GM23248 (cell line): ENCODE data around the gene BCL11B. TPM values are rescaled to one million over a fixed set of nuclear protein-coding genes. Genes with fewer than 3 reads are reported as not detected.

ENCODE experiments used
- DNase-seq: peaks from one replicate; pipeline ENCODE4 v3.0.0-alpha.2; 2015
- H2AFZ ChIP-seq: fragments of 200-600 bp; sonication (generic); 2 replicates; pipeline ENCODE4 v1.6.1; 2016; ENCODE audit warnings: antibody characterized with exemption
- H3F3A ChIP-seq: fragments of 200-600 bp; sonication (generic); 2 replicates; pipeline ENCODE4 v1.6.1; 2016; ENCODE audit warnings: mild to moderate bottlenecking, antibody characterized with exemption, mixed run types; ENCODE audit not compliant: insufficient read depth
- H3K27ac ChIP-seq: fragments of 200-600 bp; sonication (generic); 2 replicates; pipeline ENCODE4 v1.5.1; 2016; ENCODE audit warnings: mild to moderate bottlenecking
- H3K27me3 ChIP-seq: fragments of 200-600 bp; sonication (generic); replicated peaks from 2 replicates; pipeline ENCODE4 v1.6.1; 2016; ENCODE audit warnings: mild to moderate bottlenecking; ENCODE audit not compliant: insufficient read depth
- H3K36me3 ChIP-seq: fragments of 200-600 bp; sonication (generic); 2 replicates; pipeline ENCODE4 v1.6.1; 2016; ENCODE audit warnings: low read depth, mild to moderate bottlenecking
- H3K4me1 ChIP-seq: fragments of 200-600 bp; sonication (generic); 2 replicates; pipeline ENCODE4 v1.6.1; 2016; ENCODE audit warnings: mild to moderate bottlenecking; ENCODE audit not compliant: insufficient read depth
- H3K4me2 ChIP-seq: fragments of 200-600 bp; sonication (generic); one replicate; pipeline ENCODE4 v1.6.1; 2016; ENCODE audit warnings: mild to moderate bottlenecking; ENCODE audit not compliant: unreplicated experiment
- H3K4me3 ChIP-seq: fragments of 200-600 bp; sonication (generic); 2 replicates; pipeline ENCODE4 v1.5.1; 2016; ENCODE audit warnings: mild to moderate bottlenecking
- H3K79me2 ChIP-seq: fragments of 200-600 bp; sonication (generic); 2 replicates; pipeline ENCODE4 v1.6.1; 2016; ENCODE audit warnings: mild to moderate bottlenecking; ENCODE audit not compliant: insufficient read depth
- H3K9ac ChIP-seq: fragments of 200-600 bp; sonication (generic); 2 replicates; pipeline ENCODE4 v1.6.1; 2016; ENCODE audit warnings: mild to moderate bottlenecking
- H3K9me2 ChIP-seq: fragments of 200-600 bp; sonication (generic); 2 replicates; pipeline ENCODE4 v1.6.1; 2016; ENCODE audit warnings: mixed run types, mild to moderate bottlenecking, moderate library complexity; ENCODE audit not compliant: insufficient read depth
- H3K9me3 ChIP-seq: fragments of 200-600 bp; sonication (generic); one replicate; pipeline ENCODE4 v1.6.1; 2017; ENCODE audit warnings: low read depth
- H4K20me1 ChIP-seq: fragments of 200-600 bp; sonication (generic); 2 replicates; pipeline ENCODE4 v1.6.0; 2016; ENCODE audit not compliant: insufficient read depth
- EZH2 ChIP-seq: fragments of 200-600 bp; sonication (generic); IDR thresholded peaks from 2 replicates; pipeline ENCODE4 v1.6.1; 2018; ENCODE audit warnings: antibody characterized with exemption, mild to moderate bottlenecking; ENCODE audit not compliant: insufficient read depth, poor library complexity, severe bottlenecking
- EZH2phosphoT487 ChIP-seq: fragments of 200-600 bp; sonication (generic); IDR thresholded peaks from 2 replicates; pipeline ENCODE4 v1.6.1; 2018; ENCODE audit warnings: antibody characterized with exemption, moderate library complexity, mild to moderate bottlenecking, low read depth; ENCODE audit not compliant: insufficient read depth
- WGBS, 2 experiments: methylation state at CpG; one replicate each; pipeline ENCODE4 v1.1.6; 2015 to 2017; ENCODE audit warnings: low lambda C conversion rate in 2 of 2, low coverage in 1 of 2; ENCODE audit errors: missing lambda C conversion rate in 2 of 2; 5-methylcytosine and 5-hydroxymethylcytosine counted together
- in situ Hi-C: fragments of 300-500 bp; cut with MboI; formaldehyde crosslinking; loops from 2 replicates; pipeline ENCODE4 v1.15.0; 2020
- polyA plus RNA-seq: library from polyadenylated mRNA; unstranded; fragments of >200 nt; fragmentation: Nextera tagmentation; extraction: Ambion mirVana; gene quantifications from 2 replicates; pipeline ENCODE4 v1.2.1, GENCODE V29; 2016
- total RNA-seq: library from RNA; depleted of rRNA; stranded (reverse); fragments of >200 nt; shearing (Covaris generic); gene quantifications from 2 replicates; pipeline ENCODE4 v1.2.3, GENCODE V29; 2014

BCL11B gene
- total and polyA plus RNA-seq, 2 experiments from 2014 or later = not detected

- in situ Hi-C loops = no loop called here
- H3K9me2 ChIP-seq = no peaks in the 10 kb centered on the region
- no peaks in the 10 kb centered on the region for H3K79me2 ChIP-seq
- H3K36me3 ChIP-seq = no peaks in the 10 kb centered on the region
- H3K4me1 ChIP-seq = no peaks in the 10 kb centered on the region
- H3K27ac ChIP-seq = no peak overlapping the region
- DNase-seq = no peak
- no peak overlapping the region for H2AFZ ChIP-seq
- H4K20me1 ChIP-seq = no peaks in the 10 kb centered on the region
- no peak overlapping the region for H3K9ac ChIP-seq
- no peak overlapping the region for H3K4me3 ChIP-seq
- H3K9me3 ChIP-seq = no peaks in the 10 kb centered on the region
- no peak for TF ChIP-seq EZH2
- TF ChIP-seq EZH2phosphoT487 = no peak
- H3K27me3 ChIP-seq = no peaks in the 10 kb centered on the region
- 71% methylated on average over 27 of the region's 27 CpGs for WGBS, 2 experiments
- H3K4me2 ChIP-seq = no peak overlapping the region
- H3F3A ChIP-seq = no peaks in the 10 kb centered on the region
Observed at GRCh38 chr14:99146616-99147365, 125.2 kb downstream of the BCL11B start.

- Histone ChIP-seq H3K9me2 (no peaks in the 10 kb centered on the region), H3F3A (no peaks in the 10 kb centered on the region), H3K27ac (no peak overlapping the region), H4K20me1 (no peaks in the 10 kb centered on the region), H3K79me2 (no peaks in the 10 kb centered on the region), H3K4me3 (no peak overlapping the region), H3K9ac (no peak overlapping the region), H3K36me3 (no peaks in the 10 kb centered on the region), H2AFZ (no peak overlapping the region), H3K27me3 (no peaks in the 10 kb centered on the region), H3K9me3 (no peaks in the 10 kb centered on the region), H3K4me2 (no peak overlapping the region), H3K4me1 (no peaks in the 10 kb centered on the region)
- no peak for DNase-seq
- TF ChIP-seq EZH2phosphoT487 = no peak
- TF ChIP-seq EZH2 = no peak
- WGBS, 2 experiments = 61 to 70% methylated on average over 4 of the region's 4 CpGs
- in situ Hi-C loops = no loop called here
Observed at GRCh38 chr14:99145307-99145706, 126.7 kb downstream of the BCL11B start.

GRCh38 chr14:99143793-99144192 lies 128.2 kb downstream of the BCL11B start:
- H3K9me3 ChIP-seq = no peaks in the 10 kb centered on the region
- H3K4me3 ChIP-seq = no peak overlapping the region
- no peak for DNase-seq
- no peaks in the 10 kb centered on the region for H3F3A ChIP-seq
- H4K20me1 ChIP-seq = no peaks in the 10 kb centered on the region
- no peaks in the 10 kb centered on the region for H3K27me3 ChIP-seq
- H3K9ac ChIP-seq = no peak overlapping the region
- in situ Hi-C loops = no loop called here
- TF ChIP-seq EZH2 (no peak), EZH2phosphoT487 (no peak)
- no peaks in the 10 kb centered on the region for H3K9me2 ChIP-seq
- H3K4me2 ChIP-seq = no peak overlapping the region
- no peaks in the 10 kb centered on the region for H3K4me1 ChIP-seq
- 65 to 70% methylated on average over 4 of the region's 4 CpGs for WGBS, 2 experiments
- no peaks in the 10 kb centered on the region for H3K36me3 ChIP-seq
- H3K27ac ChIP-seq = no peak overlapping the region
- no peaks in the 10 kb centered on the region for H3K79me2 ChIP-seq
- no peak overlapping the region for H2AFZ ChIP-seq

- no peaks in the 10 kb centered on the region for H4K20me1 ChIP-seq
- no peak overlapping the region for H3K9ac ChIP-seq
- WGBS, 2 experiments = 36 to 47% methylated on average over 2 of the region's 2 CpGs
- H3K36me3 ChIP-seq = no peaks in the 10 kb centered on the region
- in situ Hi-C loops = no loop called here
- no peak overlapping the region for H3K27ac ChIP-seq
- no peak overlapping the region for H3K4me3 ChIP-seq
- H2AFZ ChIP-seq = no peak overlapping the region
- no peaks in the 10 kb centered on the region for H3F3A ChIP-seq
- H3K9me3 ChIP-seq = no peaks in the 10 kb centered on the region
- H3K27me3 ChIP-seq = no peaks in the 10 kb centered on the region
- no peaks in the 10 kb centered on the region for H3K79me2 ChIP-seq
- DNase-seq = no peak
- H3K9me2 ChIP-seq = no peaks in the 10 kb centered on the region
- H3K4me1 ChIP-seq = no peaks in the 10 kb centered on the region
- no peak overlapping the region for H3K4me2 ChIP-seq
- no peak for TF ChIP-seq EZH2phosphoT487
- no peak for TF ChIP-seq EZH2
Observed at GRCh38 chr14:99143126-99143525, 128.9 kb downstream of the BCL11B start.
